LNCaP clone FGC (cell line): Measurements from ENCODE around the gene AIMP1.
A peak's percentile ranks its signal among the peaks of the same experiment; 100 is the strongest.
"Not testable (repeated sequence)": the region's sequence is repeated elsewhere in the genome, so short reads cannot be mapped to it uniquely, and the experiment has no call there.

Source experiments
- DNase-seq: peaks from one replicate; pipeline ENCODE4 v3.0.0-alpha.2; 2011; ENCODE audit warnings: low read depth
- H3K4me3 ChIP-seq: 2 replicates; pipeline ENCODE4 v1.5.1; 2011; ENCODE audit warnings: mild to moderate bottlenecking, low read depth, low read length, control low read depth
- CTCF ChIP-seq: IDR thresholded peaks from 2 replicates; pipeline ENCODE4 v1.5.1; 2012; ENCODE audit warnings: mild to moderate bottlenecking; ENCODE audit not compliant: control insufficient read depth, insufficient read depth; ENCODE audit errors: extremely low read depth

AIMP1 gene

GRCh38 chr4:106317815-106318214 is 1.5 kb downstream of the AIMP1 start:
- no peak for TF ChIP-seq CTCF
- peak overlapping the region; percentile 89 for H3K4me3 ChIP-seq
- no peak for DNase-seq

GRCh38 chr4:106318511-106318910 is 2.2 kb downstream of the AIMP1 start:
- DNase-seq: no peak
- H3K4me3 ChIP-seq: no peak overlapping the region

GRCh38 chr4:106320235-106320634 is 3.9 kb downstream of the AIMP1 start:
- H3K4me3 ChIP-seq: no peak overlapping the region
- TF ChIP-seq CTCF: no peak

More at GRCh38 chr4:106318511-106318910, 2.2 kb downstream of the AIMP1 start:
- TF ChIP-seq CTCF: no peak

GRCh38 chr4:106321168-106321567 is 4.8 kb downstream of the AIMP1 start:
- not testable (repeated sequence) for DNase-seq, H3K4me3 ChIP-seq

More at GRCh38 chr4:106320235-106320634, 3.9 kb downstream of the AIMP1 start:
- no peak for DNase-seq

- H3K4me3 ChIP-seq, DNase-seq: not testable (repeated sequence)
These were observed 5.5 kb downstream of the AIMP1 start for GRCh38 chr4:106321814-106322213.

- H3K4me3 ChIP-seq: no peak overlapping the region
- no peak for TF ChIP-seq CTCF
- no peak for DNase-seq
These were observed 6.8 kb downstream of the AIMP1 start for GRCh38 chr4:106323119-106323518.

- DNase-seq: no peak
- TF ChIP-seq CTCF: no peak
- H3K4me3 ChIP-seq: no peak overlapping the region
These were observed 9.4 kb downstream of the AIMP1 start for GRCh38 chr4:106325800-106326199.

GRCh38 chr4:106329041-106329618 is 12.8 kb downstream of the AIMP1 start:
- H3K4me3 ChIP-seq: no peak overlapping the region
- TF ChIP-seq CTCF: peak; percentile 67
- peak; percentile 19 for DNase-seq
